HepG2 (cell line): Measurements from ENCODE around the gene TBC1D24. TPM values are rescaled to one million over a fixed set of nuclear protein-coding genes. Genes with fewer than 3 reads are reported as not detected.

ENCODE experiments used
- BCLAF1 ChIP-seq: fragments of 450-650 bp; IDR thresholded peaks from 2 replicates; pipeline ENCODE4 v1.6.1; 2017; ENCODE audit warnings: mild to moderate bottlenecking
- CENPT ChIP-seq: sonication (generic); formaldehyde crosslinking; IDR thresholded peaks from 2 replicates; pipeline ENCODE4 v1.8.0; 2022; ENCODE audit warnings: low read depth, mild to moderate bottlenecking, moderate library complexity, missing genetic modification reagents
- CENPX ChIP-seq: sonication (generic); formaldehyde crosslinking; IDR thresholded peaks from 2 replicates; pipeline ENCODE4 v1.9.0; 2021; ENCODE audit warnings: mild to moderate bottlenecking, missing genetic modification reagents, moderate library complexity
- ELK4 ChIP-seq: sonication (generic); formaldehyde crosslinking; IDR thresholded peaks from 2 replicates; pipeline ENCODE4 v1.9.0; 2021; ENCODE audit warnings: missing genetic modification reagents, borderline replicate concordance
- FLYWCH1 ChIP-seq: sonication (generic); formaldehyde crosslinking; IDR thresholded peaks from 2 replicates; pipeline ENCODE4 v1.8.1; 2023; ENCODE audit warnings: mild to moderate bottlenecking, missing genetic modification reagents
- HDAC2 ChIP-seq: sonication (generic); formaldehyde crosslinking; IDR thresholded peaks from 2 replicates; pipeline ENCODE4 v1.4.0; 2020; ENCODE audit warnings: missing genetic modification reagents
- HOXA5 ChIP-seq: sonication (generic); formaldehyde crosslinking; IDR thresholded peaks from 2 replicates; pipeline ENCODE4 v1.4.0; 2020; ENCODE audit warnings: missing genetic modification reagents
- KAT8 ChIP-seq: IDR thresholded peaks from 2 replicates; pipeline ENCODE4 v1.6.1; 2016; ENCODE audit warnings: missing genetic modification reagents, missing compliant biosample characterization
- NCOA5 ChIP-seq: sonication (generic); formaldehyde crosslinking; IDR thresholded peaks from 2 replicates; pipeline ENCODE4 v1.4.0; 2020; ENCODE audit warnings: missing genetic modification reagents
- NR2C2 ChIP-seq: sonication (generic); formaldehyde crosslinking; IDR thresholded peaks from 2 replicates; pipeline ENCODE4 v1.4.0; 2020; ENCODE audit warnings: missing genetic modification reagents, mild to moderate bottlenecking, moderate library complexity, borderline replicate concordance
- PAXIP1 ChIP-seq: sonication (generic); formaldehyde crosslinking; conservative IDR thresholded peaks from 2 replicates; pipeline ENCODE4 v1.4.0; 2020; ENCODE audit warnings: mild to moderate bottlenecking, missing genetic modification reagents, moderate library complexity
- PRMT3 ChIP-seq: sonication (generic); formaldehyde crosslinking; IDR thresholded peaks from 2 replicates; pipeline ENCODE4 v1.8.1; 2022; ENCODE audit warnings: low read depth, mild to moderate bottlenecking, moderate library complexity, missing genetic modification reagents, borderline replicate concordance
- RARA ChIP-seq: IDR thresholded peaks from 2 replicates; pipeline ENCODE4 v1.6.1; 2016; ENCODE audit warnings: missing genetic modification reagents, missing compliant biosample characterization
- RNF2 ChIP-seq: fragments of 450-650 bp; conservative IDR thresholded peaks from 2 replicates; pipeline ENCODE4 v1.6.1; 2016; ENCODE audit warnings: low read depth
- SOX13 ChIP-seq, 3 experiments: fragments of 450-650 bp in 1 of 3; sonication (generic) in 1 of 3; formaldehyde crosslinking in 1 of 3; IDR thresholded peaks in 2 of 3; conservative IDR thresholded peaks in 1 of 3; 2 replicates each; pipeline versions ENCODE4 v1.5.0 to v1.6.1; 2016 to 2020; ENCODE audit warnings: antibody characterized with exemption in 1 of 3, mild to moderate bottlenecking in 1 of 3, missing compliant biosample characterization in 1 of 3, missing genetic modification reagents in 1 of 3, moderate library complexity in 1 of 3
- STAT5B ChIP-seq: sonication (generic); formaldehyde crosslinking; IDR thresholded peaks from 2 replicates; pipeline ENCODE4 v1.4.0; 2020; ENCODE audit warnings: missing genetic modification reagents
- TAF1 ChIP-seq: sonication (generic); formaldehyde crosslinking; IDR thresholded peaks from 2 replicates; pipeline ENCODE4 v1.4.0; 2020; ENCODE audit warnings: missing genetic modification reagents
- TBL1XR1 ChIP-seq: fragments of 150-350 bp; IDR thresholded peaks from 2 replicates; pipeline ENCODE4 v1.6.1; 2014; ENCODE audit warnings: borderline replicate concordance, low read length; ENCODE audit not compliant: partially characterized antibody
- THAP11 ChIP-seq: IDR thresholded peaks from 2 replicates; pipeline ENCODE4 v1.6.1; 2016; ENCODE audit warnings: missing biosample characterization, missing genetic modification reagents
- ZBTB7A ChIP-seq: sonication (generic); formaldehyde crosslinking; IDR thresholded peaks from 2 replicates; pipeline ENCODE4 v1.8.0; 2022; ENCODE audit warnings: mild to moderate bottlenecking, missing genetic modification reagents
- ZFY ChIP-seq: sonication (generic); formaldehyde crosslinking; IDR thresholded peaks from 2 replicates; pipeline ENCODE4 v1.4.0; 2020; ENCODE audit warnings: missing genetic modification reagents
- ZNF263 ChIP-seq: sonication (generic); formaldehyde crosslinking; IDR thresholded peaks from 2 replicates; pipeline ENCODE4 v1.4.0; 2020; ENCODE audit warnings: missing genetic modification reagents
- ZNF780A ChIP-seq: sonication (generic); formaldehyde crosslinking; IDR thresholded peaks from 2 replicates; pipeline ENCODE4 v1.8.0; 2022; ENCODE audit warnings: mild to moderate bottlenecking, missing genetic modification reagents, moderate library complexity
- ZNF816 ChIP-seq: sonication (generic); formaldehyde crosslinking; IDR thresholded peaks from 2 replicates; pipeline ENCODE4 v1.8.0; 2022; ENCODE audit warnings: missing genetic modification reagents, mild to moderate bottlenecking, borderline replicate concordance
- polyA plus RNA-seq, 8 experiments: library from polyadenylated mRNA; depleted of rRNA in 3 of 8; stranded (reverse) in 7 of 8; unstranded in 1 of 8; fragments of >200 nt; fragmentation: Illumina TruSeq in 4 of 8; extraction: Trizol in 4 of 8; gene quantifications; 2 replicates each; pipeline versions ENCODE4 v1.2.1 to v1.2.3, GENCODE V29; 2011 to 2016; ENCODE audit warnings: low read depth in 4 of 8, missing spikeins in 1 of 8, mixed read lengths in 1 of 8; ENCODE audit not compliant: insufficient read depth in 1 of 8
- total RNA-seq, 5 experiments: library from RNA; depleted of rRNA; stranded (reverse); fragments of >200 nt; fragmentation: Illumina TruSeq; extraction: Trizol; gene quantifications; 2 replicates each; pipeline ENCODE4 v1.2.3, GENCODE V29; 2016; ENCODE audit warnings: low read depth in 1 of 5

TBC1D24 gene
- total and polyA plus RNA-seq, 2 of the 13 experiments (the other 11 are each of a cell fraction or from before 2014, with no cell fraction given), result 7.7 to 13.7 TPM

- TF ChIP-seq TAF1 (CRISPR knock-in tag) (peak; percentile 28; the same call in 1 of the 2 replicates), ZFY (CRISPR knock-in tag) (peak; percentile 62), TBL1XR1 (peak; percentile 43), ZBTB7A (no peak), ELK4 (no peak), KAT8 (CRISPR knock-in tag) (peak; percentile 64; the same call in 1 of the 2 replicates), RARA (CRISPR knock-in tag) (0 out of 2 replicates have a peak, but pooled peaks have one; percentile 15), PRMT3 (no peak), HOXA5 (no peak), HDAC2 (0 out of 2 replicates have a peak, but pooled peaks have one; percentile 34), ZNF263 (CRISPR knock-in tag) (no peak), FLYWCH1 (no peak), ZNF780A (CRISPR knock-in tag) (no peak), NCOA5 (CRISPR knock-in tag) (no peak), BCLAF1 (no peak), CENPT (CRISPR knock-in tag) (no peak), RNF2 (no peak), CENPX (no peak), ZNF816 (no peak), PAXIP1 (CRISPR knock-in tag) (no peak), THAP11 (CRISPR knock-in tag) (peak; percentile 76), STAT5B (CRISPR knock-in tag) (no peak), SOX13 (IDR thresholded peaks at IDR 0.05) (no peak), SOX13 (CRISPR knock-in tag; conservative IDR thresholded peaks at IDR 0.05 in 1 of 2, IDR thresholded peaks at IDR 0.05 in 1 of 2) (no peak; a peak in 1 of 4 replicates), NR2C2 (CRISPR knock-in tag) (no peak)
Observed at GRCh38 chr16:2520097-2520783, 45.3 kb downstream of the TBC1D24 start, which contains the start of gene AMDHD2 (continued).
